Fibroblast of lung (primary cell): ENCODE results near the gene FDXACB1. TPM values are rescaled to one million over a fixed set of nuclear protein-coding genes. Genes with fewer than 3 reads are reported as not detected.

ENCODE experiments used
- DNase-seq, 2 donors: peaks; one replicate each; pipeline versions ENCODE4 v3.0.0 to v3.0.0-alpha.2; 2010; ENCODE audit warnings: low read depth in 2 of 2
- H2AFZ ChIP-seq: 2 replicates; pipeline ENCODE4 v1.5.1; 2012; ENCODE audit warnings: low read length, control low read depth, inconsistent platforms
- H3K27ac ChIP-seq: 2 replicates; pipeline ENCODE4 v1.5.1; 2011; ENCODE audit warnings: low read length, control low read depth; ENCODE audit not compliant: insufficient read depth
- H3K27me3 ChIP-seq: 2 replicates; pipeline ENCODE4 v1.5.1; 2011; ENCODE audit warnings: mild to moderate bottlenecking, low read length; ENCODE audit not compliant: control insufficient read depth, insufficient read depth
- H3K36me3 ChIP-seq: 2 replicates; pipeline ENCODE4 v1.5.1; 2011; ENCODE audit warnings: low read length; ENCODE audit not compliant: control insufficient read depth, insufficient read depth
- H3K4me1 ChIP-seq: 2 replicates; pipeline ENCODE4 v1.5.1; 2011; ENCODE audit warnings: low read length; ENCODE audit not compliant: control insufficient read depth, insufficient read depth; ENCODE audit errors: extremely low read depth
- H3K4me2 ChIP-seq: 2 replicates; pipeline ENCODE4 v1.5.1; 2011; ENCODE audit warnings: low read length, control low read depth; ENCODE audit not compliant: insufficient read depth; ENCODE audit errors: extremely low read depth
- H3K4me3 ChIP-seq, 4 experiments: fragments of 200-600 bp in 1 of 4; sonication (generic) in 1 of 4; replicated peaks in 1 of 4; 2 replicates each; pipeline ENCODE4 v1.5.1; 2011 to 2016; ENCODE audit warnings: low read length in 4 of 4, low read depth in 3 of 4, mild to moderate bottlenecking in 3 of 4, control low read depth in 2 of 4, inconsistent platforms in 1 of 4, mixed read lengths in 1 of 4; ENCODE audit not compliant: insufficient read depth in 1 of 4; ENCODE audit errors: control extremely low read depth in 1 of 4
- H3K79me2 ChIP-seq: 2 replicates; pipeline ENCODE4 v1.5.1; 2012; ENCODE audit warnings: mild to moderate bottlenecking, low read length, inconsistent platforms; ENCODE audit not compliant: control insufficient read depth, insufficient read depth
- H3K9ac ChIP-seq: 2 replicates; pipeline ENCODE4 v1.5.1; 2011; ENCODE audit warnings: mild to moderate bottlenecking, low read length, control low read depth; ENCODE audit not compliant: insufficient read depth
- H3K9me3 ChIP-seq: 2 replicates; pipeline ENCODE4 v1.5.1; 2012; ENCODE audit warnings: low read depth, low read length; ENCODE audit not compliant: control insufficient read depth, insufficient read depth
- H4K20me1 ChIP-seq: 2 replicates; pipeline ENCODE4 v1.5.1; 2011; ENCODE audit warnings: low read length; ENCODE audit not compliant: control insufficient read depth, insufficient read depth; ENCODE audit errors: extremely low read depth
- CTCF ChIP-seq, 2 donors: IDR thresholded peaks in 1 of 2; conservative IDR thresholded peaks in 1 of 2; 1 replicate in 1 of 2; 2 replicates in 1 of 2; pipeline ENCODE4 v1.5.1; 2011 to 2012; ENCODE audit warnings: low read length in 2 of 2, control low read depth in 1 of 2, inconsistent platforms in 1 of 2, low read depth in 1 of 2, mild to moderate bottlenecking in 1 of 2
- EZH2 ChIP-seq: IDR thresholded peaks from 2 replicates; pipeline ENCODE4 v1.5.1; 2012; ENCODE audit warnings: low read length, control low read depth, mild to moderate bottlenecking; ENCODE audit errors: missing control alignments
- polyA plus RNA-seq, 2 donors: library from polyadenylated mRNA; depleted of rRNA in 1 of 2; stranded (reverse) in 1 of 2; unstranded in 1 of 2; fragments of >200 nt; gene quantifications; 2 replicates each; pipeline ENCODE4 v1.2.1, GENCODE V29; 2011 to 2012; ENCODE audit warnings: missing spikeins in 1 of 2
- total RNA-seq: library from RNA; depleted of rRNA; stranded (reverse); fragments of >200 nt; gene quantifications from 2 replicates; pipeline ENCODE4 v1.2.1, GENCODE V29; 2014

Gene FDXACB1
- total and polyA plus RNA-seq, 2 donors (not counting 1 experiment from before 2014, with no cell fraction given), result 1.7 to 1.8 TPM

- Histone ChIP-seq H4K20me1 (no peaks in the 10 kb centered on the region), H3K27ac (peak overlapping the region; percentile 51)
These were observed 8.5 kb downstream of the FDXACB1 start for GRCh38 chr11:111870522-111870885.

GRCh38 chr11:111870113-111870512, 8.9 kb downstream of the FDXACB1 start:
- Histone ChIP-seq H4K20me1 (no peaks in the 10 kb centered on the region), H3K9ac (no peak overlapping the region)
- no peak for TF ChIP-seq EZH2
- TF ChIP-seq CTCF (conservative IDR thresholded peaks at IDR 0.05 in 1 of 2, IDR thresholded peaks at IDR 0.05 in 1 of 2; ENCODE audit: low read depth in 1 of 2, low read length in 2 of 2), result no peak

More at GRCh38 chr11:111870522-111870885, 8.5 kb downstream of the FDXACB1 start:
- no peaks in the 10 kb centered on the region for H3K27me3 ChIP-seq
- H2AFZ ChIP-seq, result peak overlapping the region; percentile 96
- H3K4me2 ChIP-seq, result peak overlapping the region; percentile 91
- H3K4me1 ChIP-seq, result no peaks in the 10 kb centered on the region
- peak overlapping the region; percentile 76 for H3K9ac ChIP-seq
- no peak for TF ChIP-seq CTCF (conservative IDR thresholded peaks at IDR 0.05 in 1 of 2, IDR thresholded peaks at IDR 0.05 in 1 of 2; ENCODE audit: low read depth in 1 of 2, low read length in 2 of 2)
- H3K9me3 ChIP-seq, result no peaks in the 10 kb centered on the region
- H3K36me3 ChIP-seq, result peaks cover 3% of the 10 kb centered on the region
- peaks cover 3% of the 10 kb centered on the region for H3K79me2 ChIP-seq
- peak overlapping the region; percentile 52 to 90 (median 72) for H3K4me3 ChIP-seq
- no peak for DNase-seq

GRCh38 chr11:111860257-111860656, 18.7 kb downstream of the FDXACB1 start:
- Histone ChIP-seq H3K79me2 (no peaks in the 10 kb centered on the region), H3K4me2 (no peak overlapping the region), H4K20me1 (no peaks in the 10 kb centered on the region), H3K4me3 (no peak overlapping the region), H3K9me3 (no peaks in the 10 kb centered on the region), H2AFZ (no peak overlapping the region), H3K4me1 (no peaks in the 10 kb centered on the region), H3K27ac (no peak overlapping the region), H3K36me3 (peaks cover 6% of the 10 kb centered on the region), H3K27me3 (no peaks in the 10 kb centered on the region), H3K9ac (no peak overlapping the region)
- TF ChIP-seq EZH2 (no peak), CTCF (conservative IDR thresholded peaks at IDR 0.05 in 1 of 2, IDR thresholded peaks at IDR 0.05 in 1 of 2; ENCODE audit: low read depth in 1 of 2, low read length in 2 of 2) (no peak)
- no peak for DNase-seq

More at GRCh38 chr11:111870113-111870512, 8.9 kb downstream of the FDXACB1 start:
- Histone ChIP-seq H3K27ac (no peak overlapping the region), H3K27me3 (no peaks in the 10 kb centered on the region), H3K4me2 (no peak overlapping the region), H3K79me2 (peaks cover 3% of the 10 kb centered on the region), H3K9me3 (no peaks in the 10 kb centered on the region), H3K4me3 (peak overlapping the region in 2 of 4 experiments; percentile 52 to 71), H3K36me3 (peaks cover 3% of the 10 kb centered on the region), H3K4me1 (no peaks in the 10 kb centered on the region), H2AFZ (no peak overlapping the region)
- no peak for DNase-seq
